ENCODE results near the gene DLGAP4.
A peak's percentile ranks its signal among the peaks of the same experiment; 100 is the strongest.

Gene DLGAP4

GRCh38 chr20:36527331-36528125 is 221.4 kb downstream of the DLGAP4 start:
- Histone ChIP-seq H3K4me2 (no peak overlapping the region), H2AFZ (ENCODE audit: low read depth) (no peak overlapping the region), H3K9ac (no peak overlapping the region), H3K36me3 (ENCODE audit: insufficient read depth) (no peaks in the 10 kb centered on the region), H3K27me3 (ENCODE audit: insufficient read depth, low read depth) (no peaks in the 10 kb centered on the region), H3K79me2 (ENCODE audit: insufficient read depth, low read depth) (no peaks in the 10 kb centered on the region), H3K4me1 (ENCODE audit: low read depth, poor library complexity, severe bottlenecking) (peaks cover 40% of the 10 kb centered on the region), H3K27ac (no peak overlapping the region), H3K4me3 (IDR thresholded peaks at IDR 0.05; ENCODE audit: insufficient read depth, low read depth, low read length) (no peak overlapping the region), H4K20me1 (ENCODE audit: insufficient read depth) (no peaks in the 10 kb centered on the region)
- no peak for TF ChIP-seq CTCF (conservative IDR thresholded peaks at IDR 0.05; ENCODE audit: low read depth, low read length)

GRCh38 chr20:36528176-36528874 is 222.2 kb downstream of the DLGAP4 start:
- H3K27me3 ChIP-seq (ENCODE audit: insufficient read depth, low read depth), result no peaks in the 10 kb centered on the region
- H2AFZ ChIP-seq (ENCODE audit: low read depth), result no peak overlapping the region
- H4K20me1 ChIP-seq (ENCODE audit: insufficient read depth), result no peaks in the 10 kb centered on the region
- no peaks in the 10 kb centered on the region for H3K79me2 ChIP-seq (ENCODE audit: insufficient read depth, low read depth)
- H3K4me3 ChIP-seq (IDR thresholded peaks at IDR 0.05; ENCODE audit: insufficient read depth, low read depth, low read length), result no peak overlapping the region
- H3K36me3 ChIP-seq (ENCODE audit: insufficient read depth), result no peaks in the 10 kb centered on the region
- peaks cover 48% of the 10 kb centered on the region for H3K4me1 ChIP-seq (ENCODE audit: low read depth, poor library complexity, severe bottlenecking)
- no peak overlapping the region for H3K9ac ChIP-seq
- TF ChIP-seq CTCF (conservative IDR thresholded peaks at IDR 0.05; ENCODE audit: low read depth, low read length), result no peak
- no peak overlapping the region for H3K4me2 ChIP-seq
- H3K27ac ChIP-seq, result no peak overlapping the region

- Histone ChIP-seq H3K4me1 (ENCODE audit: low read depth, poor library complexity, severe bottlenecking) (peaks cover 55% of the 10 kb centered on the region), H3K4me3 (IDR thresholded peaks at IDR 0.05; ENCODE audit: insufficient read depth, low read depth, low read length) (no peak overlapping the region), H3K79me2 (ENCODE audit: insufficient read depth, low read depth) (no peaks in the 10 kb centered on the region), H2AFZ (ENCODE audit: low read depth) (no peak overlapping the region), H3K27me3 (ENCODE audit: insufficient read depth, low read depth) (no peaks in the 10 kb centered on the region), H3K9ac (no peak overlapping the region), H3K36me3 (ENCODE audit: insufficient read depth) (no peaks in the 10 kb centered on the region), H3K4me2 (no peak overlapping the region), H3K27ac (no peak overlapping the region), H4K20me1 (ENCODE audit: insufficient read depth) (no peaks in the 10 kb centered on the region)
- TF ChIP-seq CTCF (conservative IDR thresholded peaks at IDR 0.05; ENCODE audit: low read depth, low read length), result no peak
Observed at GRCh38 chr20:36528875-36529417, 222.8 kb downstream of the DLGAP4 start.

GRCh38 chr20:36532388-36532787 is 226.2 kb downstream of the DLGAP4 start:
- H3K9ac ChIP-seq, result peak overlapping the region; percentile 68; the same call in 1 of the 2 replicates
- no peaks in the 10 kb centered on the region for H4K20me1 ChIP-seq (ENCODE audit: insufficient read depth)
- TF ChIP-seq CTCF (conservative IDR thresholded peaks at IDR 0.05; ENCODE audit: low read depth, low read length), result no peak
- no peaks in the 10 kb centered on the region for H3K27me3 ChIP-seq (ENCODE audit: insufficient read depth, low read depth)
- no peaks in the 10 kb centered on the region for H3K79me2 ChIP-seq (ENCODE audit: insufficient read depth, low read depth)
- no peaks in the 10 kb centered on the region for H3K36me3 ChIP-seq (ENCODE audit: insufficient read depth)
- H3K4me1 ChIP-seq (ENCODE audit: low read depth, poor library complexity, severe bottlenecking), result peaks cover 56% of the 10 kb centered on the region
- H3K4me3 ChIP-seq (IDR thresholded peaks at IDR 0.05; ENCODE audit: insufficient read depth, low read depth, low read length), result no peak overlapping the region
- H3K4me2 ChIP-seq, result peak overlapping the region; percentile 96
- peak overlapping the region; percentile 89 for H3K27ac ChIP-seq
- peak overlapping the region; percentile 83; the same call in 1 of the 2 replicates for H2AFZ ChIP-seq (ENCODE audit: low read depth)
